HEK293 (cell line): Measurements from ENCODE around the gene WTIP.

Experiments
- SETDB1 ChIP-seq: IDR thresholded peaks from one replicate; pipeline ENCODE4 v1.6.1; 2017; ENCODE audit warnings: mild to moderate bottlenecking, low read length, moderate library complexity, mixed read lengths; ENCODE audit not compliant: insufficient read length
- ZNF155 ChIP-seq: fragments of 450-650 bp; formaldehyde crosslinking; IDR thresholded peaks from 2 replicates; pipeline ENCODE4 v1.5.1; 2016; ENCODE audit warnings: missing biosample characterization, missing genetic modification characterization
- ZNF274 ChIP-seq, 2 experiments: fragments of 200-500 bp in 1 of 2; fragments of 450-650 bp in 1 of 2; sonication (Bioruptor generic) in 1 of 2; formaldehyde crosslinking in 1 of 2; IDR thresholded peaks; 2 replicates each; pipeline versions ENCODE4 v1.5.1 to v1.6.1; 2014 to 2016; ENCODE audit warnings: borderline replicate concordance in 1 of 2, inconsistent platforms in 1 of 2, low read length in 1 of 2, missing biosample characterization in 1 of 2, missing genetic modification characterization in 1 of 2
- ZNF350 ChIP-seq: fragments of 450-650 bp; formaldehyde crosslinking; IDR thresholded peaks from 2 replicates; pipeline ENCODE4 v1.5.0; 2017; ENCODE audit warnings: missing biosample characterization, mild to moderate bottlenecking, missing genetic modification characterization

GRCh38 chr19:34559045-34559444 lies 77.5 kb downstream of the WTIP start:
- no peak for TF ChIP-seq ZNF350 (tag by site-specific recombination)
- no peak for TF ChIP-seq SETDB1
- TF ChIP-seq ZNF155 (tag by site-specific recombination), result no peak
- no peak for TF ChIP-seq ZNF274 (IDR thresholded peaks at IDR 0.05; ENCODE audit: low read length)
- no peak for TF ChIP-seq ZNF274 (tag by site-specific recombination; IDR thresholded peaks at IDR 0.05; ENCODE audit: borderline replicate concordance)
